Epithelial cell of proximal tubule (primary cell): ENCODE measurements around the gene TM9SF4. TPM values are rescaled to one million over a fixed set of nuclear protein-coding genes. Genes with fewer than 3 reads are reported as not detected.

Experiments used
- DNase-seq: peaks from one replicate; pipeline ENCODE4 v3.0.0-alpha.2; 2011; ENCODE audit warnings: low read depth
- H3K4me3 ChIP-seq: 2 replicates; pipeline ENCODE4 v1.5.1; 2011; ENCODE audit warnings: low read depth, mild to moderate bottlenecking, low read length
- CTCF ChIP-seq: conservative IDR thresholded peaks from 2 replicates; pipeline ENCODE4 v1.5.1; 2012; ENCODE audit warnings: low read depth, mild to moderate bottlenecking, low read length
- total RNA-seq: library from RNA; depleted of rRNA; stranded (reverse); fragments of >200 nt; gene quantifications from 2 replicates; pipeline ENCODE4 v1.2.3, GENCODE V29; 2015

TM9SF4 gene
- total RNA-seq, 1 donor from 2014 or later, result 25.7 TPM

GRCh38 chr20:32069711-32070110 lies 39.8 kb upstream of the TM9SF4 start:
- no peak for TF ChIP-seq CTCF
- DNase-seq, result no peak
- no peak overlapping the region for H3K4me3 ChIP-seq

GRCh38 chr20:32070282-32070681 lies 39.2 kb upstream of the TM9SF4 start:
- no peak for DNase-seq
- no peak overlapping the region for H3K4me3 ChIP-seq
- TF ChIP-seq CTCF, result no peak

- no peak for DNase-seq
- no peak for TF ChIP-seq CTCF
- H3K4me3 ChIP-seq, result no peak overlapping the region
Observed at GRCh38 chr20:32070690-32071213, 38.8 kb upstream of the TM9SF4 start.

- H3K4me3 ChIP-seq, result no peak overlapping the region
- DNase-seq, result no peak
- TF ChIP-seq CTCF, result no peak
Observed at GRCh38 chr20:32071395-32072167, 37.9 kb upstream of the TM9SF4 start.

GRCh38 chr20:32072168-32072750 lies 37.3 kb upstream of the TM9SF4 start:
- TF ChIP-seq CTCF, result no peak
- H3K4me3 ChIP-seq, result no peak overlapping the region
- no peak for DNase-seq

- no peak overlapping the region for H3K4me3 ChIP-seq
- DNase-seq, result no peak
- no peak for TF ChIP-seq CTCF
Observed at GRCh38 chr20:32075534-32075933, 34.0 kb upstream of the TM9SF4 start.
